CD8-positive, alpha-beta memory T cell (primary cell): ENCODE results near the gene MYO18B. TPM values are rescaled to one million over a fixed set of nuclear protein-coding genes. Genes with fewer than 3 reads are reported as not detected.

ENCODE experiments used
- CTCF ChIA-PET: fragments of 350-600 bp; sonication (Branson Sonifier 250); formaldehyde crosslinking; loops from one replicate; lab custom pipeline; 2021; ENCODE audit warnings: antibody characterized with exemption; lab: Charles Lee
- POLR2A ChIA-PET: fragments of 350-600 bp; sonication (Branson Sonifier 250); formaldehyde crosslinking; loops from one replicate; lab custom pipeline; 2021; ENCODE audit warnings: antibody characterized with exemption; lab: Charles Lee
- DNase-seq, 5 donors: peaks; one replicate each; pipeline versions ENCODE4 v3.0.0 to v3.0.0-alpha.2; 2020 to 2022; ENCODE audit warnings: mixed read lengths in 1 of 5
- H3K27ac ChIP-seq: one replicate; pipeline ENCODE4 v1.7.0; 2013; ENCODE audit warnings: low read depth, mild to moderate bottlenecking, low read length, moderate library complexity
- H3K27me3 ChIP-seq: 2 replicates; pipeline ENCODE4 v1.7.0; 2013; ENCODE audit warnings: low read length, mild to moderate bottlenecking; ENCODE audit not compliant: insufficient read depth, poor library complexity, severe bottlenecking
- H3K36me3 ChIP-seq: 2 replicates; pipeline ENCODE4 v1.7.0; 2013; ENCODE audit warnings: mild to moderate bottlenecking, low read length, moderate library complexity; ENCODE audit not compliant: insufficient read depth
- H3K4me1 ChIP-seq: 2 replicates; pipeline ENCODE4 v1.7.0; 2013; ENCODE audit warnings: mild to moderate bottlenecking, low read length, moderate library complexity; ENCODE audit not compliant: insufficient read depth
- H3K4me3 ChIP-seq: 2 replicates; pipeline ENCODE4 v1.7.0; 2013; ENCODE audit warnings: mild to moderate bottlenecking, low read length
- H3K9me3 ChIP-seq: 2 replicates; pipeline ENCODE4 v1.7.0; 2013; ENCODE audit warnings: mild to moderate bottlenecking, low read length
- H3K27ac Mint-ChIP-seq, 8 donors: one replicate each; pipeline ENCODE4 v1.8.0; 2020 to 2021; ENCODE audit warnings: mixed read lengths in 8 of 8, mild to moderate bottlenecking in 6 of 8, inconsistent platforms in 3 of 8, moderate library complexity in 3 of 8
- H3K27me3 Mint-ChIP-seq, 2 donors: one replicate each; pipeline ENCODE4 v1.8.0; 2020 to 2021; ENCODE audit warnings: mixed read lengths in 2 of 2, mild to moderate bottlenecking in 1 of 2, moderate library complexity in 1 of 2
- H3K36me3 Mint-ChIP-seq, 3 donors: one replicate each; pipeline ENCODE4 v1.8.0; 2020 to 2021; ENCODE audit warnings: mixed read lengths in 3 of 3, inconsistent platforms in 1 of 3, mild to moderate bottlenecking in 1 of 3
- H3K4me1 Mint-ChIP-seq, 3 donors: one replicate each; pipeline ENCODE4 v1.8.0; 2020 to 2021; ENCODE audit warnings: mixed read lengths in 3 of 3, inconsistent platforms in 1 of 3, mild to moderate bottlenecking in 1 of 3
- H3K4me3 Mint-ChIP-seq, 7 donors: one replicate each; pipeline ENCODE4 v1.8.0; 2020 to 2021; ENCODE audit warnings: mixed read lengths in 7 of 7, mild to moderate bottlenecking in 6 of 7, moderate library complexity in 4 of 7, inconsistent platforms in 2 of 7
- H3K9me3 Mint-ChIP-seq, 5 donors: one replicate each; pipeline ENCODE4 v1.8.0; 2020 to 2022; ENCODE audit warnings: mixed read lengths in 5 of 5, mild to moderate bottlenecking in 3 of 5, moderate library complexity in 2 of 5, inconsistent platforms in 1 of 5
- polyA plus RNA-seq: library from polyadenylated mRNA; unstranded; fragments of 300-500 nt; fragmentation: Illumina TruSeq; gene quantifications from one replicate; pipeline ENCODE4 v1.2.3, GENCODE V29; 2021
- total RNA-seq, 2 experiments: library from RNA; stranded (reverse); gene quantifications; one replicate each; pipeline ENCODE4 v1.2.3, GENCODE V29; 2021

The MYO18B gene
- total and polyA plus RNA-seq, 3 experiments from 2014 or later = 0.06 to 0.84 (median 0.59) TPM

DNA sequence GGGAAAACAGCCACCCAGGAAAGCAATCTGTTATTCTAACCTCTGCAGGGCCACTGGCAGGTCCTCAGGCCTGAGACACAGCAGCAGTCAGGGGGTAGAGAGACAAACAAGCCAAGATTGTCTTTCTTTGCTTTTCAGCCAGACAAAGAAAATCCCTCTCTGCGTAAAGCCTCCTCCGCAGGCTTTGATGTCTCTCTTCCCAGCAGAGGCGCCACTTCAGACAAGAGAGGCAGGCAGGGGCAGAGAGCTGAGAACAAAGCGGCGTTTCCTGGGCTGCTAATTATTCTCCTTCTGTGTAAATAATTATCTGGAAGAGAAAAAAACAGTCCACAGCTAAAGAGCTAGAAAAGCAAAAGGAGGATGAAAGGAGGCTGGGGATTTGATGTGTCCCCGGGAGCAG lies 324.5 kb downstream of the MYO18B start:
- Mint-ChIP-seq H3K36me3 (no peaks in the 10 kb centered on the region), H3K4me1 (no peaks in the 10 kb centered on the region), H3K27me3 (peaks cover 16 to 17% of the 10 kb centered on the region in 2 donors), H3K9me3 (no peaks in the 10 kb centered on the region), H3K4me3 (no peak overlapping the region), H3K27ac (no peak overlapping the region)
- Histone ChIP-seq H3K36me3 (no peaks in the 10 kb centered on the region), H3K4me3 (no peak overlapping the region), H3K27ac (no peak overlapping the region), H3K9me3 (no peaks in the 10 kb centered on the region), H3K4me1 (no peaks in the 10 kb centered on the region), H3K27me3 (peaks cover 3% of the 10 kb centered on the region)
- no peak for DNase-seq
- CTCF ChIA-PET = no interaction called here
- POLR2A ChIA-PET = no interaction called here

DNA sequence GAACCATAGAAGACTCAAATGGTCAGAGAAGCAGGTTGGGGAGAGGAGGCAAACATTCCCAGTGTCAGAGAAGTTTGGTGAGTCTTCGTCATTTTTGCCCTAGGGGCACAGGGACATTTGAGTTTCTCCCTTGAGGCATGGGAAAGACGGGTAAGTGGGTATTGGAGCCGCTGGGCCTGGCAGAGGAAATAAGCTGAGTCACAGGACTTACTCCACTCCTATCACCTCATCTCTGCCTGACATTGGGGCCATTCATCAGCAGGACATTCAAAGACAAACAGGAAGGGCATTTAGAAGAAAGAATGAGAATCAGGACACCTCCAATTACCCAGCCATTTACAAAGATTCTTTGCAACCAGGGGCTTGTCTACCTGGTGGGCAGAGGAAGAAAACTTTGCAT lies 326.6 kb downstream of the MYO18B start:
- H3K27me3 ChIP-seq = peaks cover 3% of the 10 kb centered on the region
- no peaks in the 10 kb centered on the region for H3K36me3 ChIP-seq
- ChIA-PET POLR2A (no interaction called here), CTCF (no interaction called here)
- H3K9me3 ChIP-seq = no peaks in the 10 kb centered on the region
- H3K4me3 ChIP-seq = no peak overlapping the region
- H3K27ac ChIP-seq = no peak overlapping the region
- H3K9me3 Mint-ChIP-seq = no peaks in the 10 kb centered on the region
- H3K4me3 Mint-ChIP-seq = no peak overlapping the region
- no peaks in the 10 kb centered on the region for H3K36me3 Mint-ChIP-seq
- no peaks in the 10 kb centered on the region for H3K4me1 ChIP-seq
- no peak overlapping the region for H3K27ac Mint-ChIP-seq
- no peak for DNase-seq
- no peaks in the 10 kb centered on the region for H3K4me1 Mint-ChIP-seq
- peaks cover 8 to 15% of the 10 kb centered on the region in 2 donors for H3K27me3 Mint-ChIP-seq

DNA sequence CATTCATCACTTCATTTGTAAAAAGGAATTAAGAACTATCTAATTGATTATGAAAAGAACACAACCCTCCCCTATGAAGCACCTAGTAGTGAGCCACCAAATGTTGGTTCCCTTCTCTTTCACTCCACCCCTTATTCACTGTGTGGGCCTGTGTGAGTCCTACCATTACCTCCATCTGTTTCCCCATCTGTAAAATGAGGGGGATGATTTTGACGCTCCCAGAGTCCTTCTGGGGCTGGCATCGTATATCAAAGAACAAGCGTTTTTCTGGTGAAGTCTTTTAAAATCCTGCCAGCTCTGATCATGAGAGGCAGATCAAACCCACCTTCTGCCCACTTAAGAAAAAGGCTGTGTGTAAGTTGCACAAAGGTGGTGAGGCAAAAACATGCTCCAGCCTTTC lies 330.6 kb downstream of the MYO18B start:
- H3K27me3 ChIP-seq = peaks cover 2% of the 10 kb centered on the region
- ChIA-PET POLR2A (no interaction called here), CTCF (no interaction called here)
- no peaks in the 10 kb centered on the region for H3K36me3 ChIP-seq
- H3K4me3 Mint-ChIP-seq = no peak overlapping the region
- H3K4me3 ChIP-seq = no peak overlapping the region
- DNase-seq = no peak
- H3K4me1 ChIP-seq = no peaks in the 10 kb centered on the region
- H3K9me3 ChIP-seq = no peaks in the 10 kb centered on the region
- no peaks in the 10 kb centered on the region for H3K36me3 Mint-ChIP-seq
- H3K9me3 Mint-ChIP-seq = peaks cover 0 to 4% (median 0%) of the 10 kb centered on the region in 5 donors
- no peak overlapping the region for H3K27ac Mint-ChIP-seq
- peaks cover 12 to 18% of the 10 kb centered on the region in 2 donors for H3K27me3 Mint-ChIP-seq
- no peaks in the 10 kb centered on the region for H3K4me1 Mint-ChIP-seq
- H3K27ac ChIP-seq = no peak overlapping the region

DNA sequence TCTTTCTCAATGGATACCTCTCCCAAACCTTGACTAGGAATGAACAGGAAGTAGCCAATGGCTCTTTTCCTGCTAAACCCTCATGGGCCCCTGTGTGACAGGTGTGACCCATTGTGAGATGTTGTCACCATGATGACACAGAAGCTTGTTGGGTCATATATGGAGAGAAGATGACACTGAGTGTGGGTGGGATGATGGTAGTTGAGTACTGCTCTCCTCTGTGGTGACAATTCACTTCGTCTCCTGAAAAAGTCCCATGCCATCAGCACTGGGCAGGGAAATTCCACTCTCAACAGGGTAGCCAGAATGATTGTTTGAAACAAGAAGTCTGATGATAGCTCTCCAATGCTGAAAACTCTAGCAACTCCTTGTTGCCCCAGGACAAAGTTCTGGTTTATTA lies 333.3 kb downstream of the MYO18B start:
- Histone ChIP-seq H3K27me3 (no peaks in the 10 kb centered on the region), H3K27ac (no peak overlapping the region), H3K4me3 (no peak overlapping the region), H3K36me3 (no peaks in the 10 kb centered on the region), H3K9me3 (no peaks in the 10 kb centered on the region), H3K4me1 (no peaks in the 10 kb centered on the region)
- Mint-ChIP-seq H3K27ac (no peak overlapping the region), H3K9me3 (peaks cover 0 to 4% (median 0%) of the 10 kb centered on the region in 5 donors), H3K36me3 (no peaks in the 10 kb centered on the region), H3K4me1 (no peaks in the 10 kb centered on the region), H3K4me3 (no peak overlapping the region), H3K27me3 (peaks cover 4 to 20% of the 10 kb centered on the region in 2 donors)
- ChIA-PET POLR2A (no interaction called here), CTCF (no interaction called here)
- no peak for DNase-seq

DNA sequence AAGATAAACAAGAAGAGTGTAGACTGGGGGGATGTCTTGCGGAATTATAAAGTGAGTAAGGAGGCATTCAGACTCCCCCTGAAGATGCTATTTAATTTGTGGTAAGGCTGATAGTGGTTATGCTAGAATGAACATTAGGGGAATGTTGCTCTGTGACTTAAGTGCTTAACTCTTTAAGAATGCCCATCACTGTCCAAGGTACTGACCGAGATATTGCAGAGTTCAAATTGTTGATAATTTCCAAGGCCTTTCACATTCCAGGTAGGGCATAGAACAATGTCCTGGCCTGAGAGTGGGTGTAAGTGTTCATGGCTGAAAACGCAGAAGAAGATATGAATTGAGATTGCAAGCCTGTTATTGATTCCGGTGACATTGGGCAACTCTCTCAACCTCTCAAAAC lies 337.0 kb downstream of the MYO18B start:
- H3K4me1 Mint-ChIP-seq = no peaks in the 10 kb centered on the region
- H3K27me3 Mint-ChIP-seq = peaks cover 4 to 9% of the 10 kb centered on the region in 2 donors
- DNase-seq = no peak
- H3K4me3 ChIP-seq = no peak overlapping the region
- H3K9me3 ChIP-seq = no peaks in the 10 kb centered on the region
- no peaks in the 10 kb centered on the region for H3K27me3 ChIP-seq
- ChIA-PET POLR2A (no interaction called here), CTCF (no interaction called here)
- no peaks in the 10 kb centered on the region for H3K36me3 ChIP-seq
- H3K27ac Mint-ChIP-seq = no peak overlapping the region
- H3K27ac ChIP-seq = no peak overlapping the region
- no peaks in the 10 kb centered on the region for H3K36me3 Mint-ChIP-seq
- H3K4me3 Mint-ChIP-seq = no peak overlapping the region
- peaks cover 0 to 6% (median 0%) of the 10 kb centered on the region in 5 donors for H3K9me3 Mint-ChIP-seq
- H3K4me1 ChIP-seq = no peaks in the 10 kb centered on the region

Other genes with a start within 250 kb of the MYO18B start
- 1 to 10 TPM; 8.3 to 9.4 TPM for gene GRK3, start 177.5 kb upstream of the MYO18B start, total RNA-seq
- 0.26 TPM for gene GRK3, start 177.5 kb upstream of the MYO18B start, polyA plus RNA-seq